SK-N-SH treated with all-trans-retinoic acid at 6 μM for 48 hours (cell line): ENCODE measurements around the gene CEP20.

ENCODE experiments used
- ATAC-seq: fragments of 200-7000 bp; cut with Tn5 transposase; 3 replicates; pipeline ENCODE4 v1.9.1; 2020; ENCODE audit warnings: mild to moderate bottlenecking, moderate library complexity
- ARNTL ChIP-seq: fragments of 450-650 bp; formaldehyde crosslinking; IDR thresholded peaks from 2 replicates; pipeline ENCODE4 v1.5.0; 2020; ENCODE audit warnings: low read depth, mild to moderate bottlenecking, moderate library complexity, borderline replicate concordance
- BACH2 ChIP-seq: fragments of 250-450 bp; sonication (Bioruptor Pico); IDR thresholded peaks from 2 replicates; pipeline ENCODE4 v1.9.0; 2021; ENCODE audit warnings: mild to moderate bottlenecking, borderline replicate concordance
- CSDC2 ChIP-seq: fragments of 250-450 bp; sonication (Bioruptor Pico); IDR thresholded peaks from 2 replicates; pipeline ENCODE4 v1.5.0; 2020; ENCODE audit warnings: mild to moderate bottlenecking, moderate library complexity
- ESRRG ChIP-seq: fragments of 250-450 bp; sonication (Bioruptor Pico); IDR thresholded peaks from 2 replicates; pipeline ENCODE4 v1.6.1; 2021; ENCODE audit warnings: mild to moderate bottlenecking
- GLIS3 ChIP-seq: fragments of 250-450 bp; sonication (Bioruptor Pico); IDR thresholded peaks from 2 replicates; pipeline ENCODE4 v1.5.0; 2020; ENCODE audit warnings: mild to moderate bottlenecking, moderate library complexity
- ISL1 ChIP-seq: fragments of 250-450 bp; sonication (Bioruptor Pico); IDR thresholded peaks from 2 replicates; pipeline ENCODE4 v2.1.2; 2022; ENCODE audit warnings: mild to moderate bottlenecking, moderate library complexity
- OSR1 ChIP-seq: fragments of 250-450 bp; sonication (Bioruptor Pico); IDR thresholded peaks from 2 replicates; pipeline ENCODE4 v1.8.0; 2022; ENCODE audit warnings: moderate library complexity, mild to moderate bottlenecking, inconsistent platforms
- PPARA ChIP-seq: fragments of 250-450 bp; sonication (Bioruptor Pico); IDR thresholded peaks from 2 replicates; pipeline ENCODE4 v1.5.0; 2020; ENCODE audit warnings: mild to moderate bottlenecking, borderline replicate concordance
- RARB ChIP-seq: fragments of 250-450 bp; sonication (Bioruptor Pico); IDR thresholded peaks from 2 replicates; pipeline ENCODE4 v1.8.0; 2021; ENCODE audit warnings: mild to moderate bottlenecking, moderate library complexity
- SNAI2 ChIP-seq: fragments of 250-450 bp; sonication (Bioruptor Pico); IDR thresholded peaks from 2 replicates; pipeline ENCODE4 v1.5.0; 2020; ENCODE audit warnings: mild to moderate bottlenecking, moderate library complexity
- ZC3H10 ChIP-seq: fragments of 250-450 bp; sonication (Bioruptor Pico); IDR thresholded peaks from 2 replicates; pipeline ENCODE4 v1.5.1; 2021; ENCODE audit warnings: mild to moderate bottlenecking, moderate library complexity
- ZFP3 ChIP-seq: fragments of 250-450 bp; sonication (Bioruptor Pico); IDR thresholded peaks from 2 replicates; pipeline ENCODE4 v1.5.0; 2020; ENCODE audit warnings: mild to moderate bottlenecking, moderate library complexity
- ZFP30 ChIP-seq: fragments of 450-650 bp; formaldehyde crosslinking; IDR thresholded peaks from 2 replicates; pipeline ENCODE4 v1.5.0; 2022; ENCODE audit warnings: mild to moderate bottlenecking, moderate library complexity
- ZNF565 ChIP-seq: fragments of 450-650 bp; formaldehyde crosslinking; conservative IDR thresholded peaks from 2 replicates; pipeline ENCODE4 v1.5.0; 2020; ENCODE audit warnings: low read depth, mild to moderate bottlenecking, moderate library complexity
- ZNF70 ChIP-seq: fragments of 450-650 bp; formaldehyde crosslinking; IDR thresholded peaks from 2 replicates; pipeline ENCODE4 v1.5.0; 2020; ENCODE audit warnings: mild to moderate bottlenecking, moderate library complexity
- ZNF8 ChIP-seq: fragments of 450-650 bp; formaldehyde crosslinking; IDR thresholded peaks from 2 replicates; pipeline ENCODE4 v1.5.0; 2020; ENCODE audit warnings: mild to moderate bottlenecking, moderate library complexity
- TF ChIP-seq, protein P1 (sequence below): fragments of 250-450 bp; sonication (Bioruptor Pico); IDR thresholded peaks from 2 replicates; pipeline ENCODE4 v1.5.0; 2020; ENCODE audit warnings: mild to moderate bottlenecking, moderate library complexity
- TF ChIP-seq, protein P2 (sequence below): fragments of 250-450 bp; sonication (Bioruptor Pico); IDR thresholded peaks from 2 replicates; pipeline ENCODE4 v1.8.0; 2020; ENCODE audit warnings: mild to moderate bottlenecking, moderate library complexity, borderline replicate concordance
- TF ChIP-seq, protein P3 (sequence below): fragments of 250-450 bp; sonication (Bioruptor Pico); IDR thresholded peaks from 2 replicates; pipeline ENCODE4 v1.5.1; 2021; ENCODE audit warnings: mild to moderate bottlenecking, moderate library complexity
- TF ChIP-seq, protein P4 (sequence below): fragments of 250-450 bp; sonication (Bioruptor Pico); IDR thresholded peaks from 2 replicates; pipeline ENCODE4 v1.5.1; 2020; ENCODE audit warnings: low read depth, mild to moderate bottlenecking, moderate library complexity

The CEP20 gene

DNA sequence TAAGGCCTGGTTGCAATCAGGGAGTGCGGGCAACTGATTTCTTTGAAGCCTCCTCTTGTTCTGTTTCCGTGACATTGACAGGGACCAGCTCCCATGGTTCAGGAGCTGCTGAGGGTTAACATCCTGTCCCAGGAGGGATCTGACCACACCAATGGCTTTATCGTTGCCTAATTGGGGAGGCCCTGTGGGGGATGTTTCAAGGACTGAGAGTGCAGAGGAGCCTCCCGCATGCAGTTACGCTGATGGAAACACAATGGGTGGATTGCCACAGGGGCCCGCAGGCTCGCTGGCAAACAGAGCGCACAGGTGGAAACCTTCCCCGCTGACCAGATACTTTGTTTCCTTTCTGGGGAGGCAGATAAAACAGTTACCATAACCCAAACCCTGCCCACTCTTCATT, 37.2 kb upstream of the CEP20 start:
- no peak for ATAC-seq
- TF ChIP-seq OSR1 (CRISPR knock-in tag) (no peak), ZFP30 (CRISPR knock-in tag) (no peak), RARB (CRISPR knock-in tag) (no peak), ARNTL (CRISPR knock-in tag) (no peak), SNAI2 (no peak), ZNF70 (CRISPR knock-in tag) (no peak), ZFP3 (CRISPR knock-in tag) (no peak), ESRRG (CRISPR knock-in tag) (no peak), BACH2 (CRISPR knock-in tag) (no peak)
- TF ChIP-seq, protein P1, sequence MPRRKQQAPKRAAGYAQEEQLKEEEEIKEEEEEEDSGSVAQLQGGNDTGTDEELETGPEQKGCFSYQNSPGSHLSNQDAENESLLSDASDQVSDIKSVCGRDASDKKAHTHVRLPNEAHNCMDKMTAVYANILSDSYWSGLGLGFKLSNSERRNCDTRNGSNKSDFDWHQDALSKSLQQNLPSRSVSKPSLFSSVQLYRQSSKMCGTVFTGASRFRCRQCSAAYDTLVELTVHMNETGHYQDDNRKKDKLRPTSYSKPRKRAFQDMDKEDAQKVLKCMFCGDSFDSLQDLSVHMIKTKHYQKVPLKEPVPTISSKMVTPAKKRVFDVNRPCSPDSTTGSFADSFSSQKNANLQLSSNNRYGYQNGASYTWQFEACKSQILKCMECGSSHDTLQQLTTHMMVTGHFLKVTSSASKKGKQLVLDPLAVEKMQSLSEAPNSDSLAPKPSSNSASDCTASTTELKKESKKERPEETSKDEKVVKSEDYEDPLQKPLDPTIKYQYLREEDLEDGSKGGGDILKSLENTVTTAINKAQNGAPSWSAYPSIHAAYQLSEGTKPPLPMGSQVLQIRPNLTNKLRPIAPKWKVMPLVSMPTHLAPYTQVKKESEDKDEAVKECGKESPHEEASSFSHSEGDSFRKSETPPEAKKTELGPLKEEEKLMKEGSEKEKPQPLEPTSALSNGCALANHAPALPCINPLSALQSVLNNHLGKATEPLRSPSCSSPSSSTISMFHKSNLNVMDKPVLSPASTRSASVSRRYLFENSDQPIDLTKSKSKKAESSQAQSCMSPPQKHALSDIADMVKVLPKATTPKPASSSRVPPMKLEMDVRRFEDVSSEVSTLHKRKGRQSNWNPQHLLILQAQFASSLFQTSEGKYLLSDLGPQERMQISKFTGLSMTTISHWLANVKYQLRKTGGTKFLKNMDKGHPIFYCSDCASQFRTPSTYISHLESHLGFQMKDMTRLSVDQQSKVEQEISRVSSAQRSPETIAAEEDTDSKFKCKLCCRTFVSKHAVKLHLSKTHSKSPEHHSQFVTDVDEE = no peak

DNA sequence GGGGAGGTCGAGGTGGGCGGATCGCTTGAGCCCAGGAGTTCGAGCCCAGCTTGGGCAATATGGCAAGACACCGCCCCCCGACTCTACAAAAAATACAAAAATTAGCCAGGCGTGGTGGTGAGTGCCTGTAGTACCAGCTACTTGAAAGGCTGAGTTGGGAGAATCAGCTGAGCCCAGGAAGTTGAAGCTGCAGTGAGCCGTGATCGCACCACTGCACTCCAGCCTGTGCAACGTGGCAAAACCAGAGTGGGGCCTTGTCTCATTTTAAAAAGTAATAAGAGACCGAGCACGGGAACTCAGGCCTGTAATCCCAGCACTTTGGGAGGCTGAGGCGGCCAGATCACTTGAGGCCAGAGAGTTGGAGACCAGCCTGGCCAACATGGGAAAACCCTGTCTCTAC, 36.6 kb upstream of the CEP20 start:
- ATAC-seq = no peak
- TF ChIP-seq, protein P2, sequence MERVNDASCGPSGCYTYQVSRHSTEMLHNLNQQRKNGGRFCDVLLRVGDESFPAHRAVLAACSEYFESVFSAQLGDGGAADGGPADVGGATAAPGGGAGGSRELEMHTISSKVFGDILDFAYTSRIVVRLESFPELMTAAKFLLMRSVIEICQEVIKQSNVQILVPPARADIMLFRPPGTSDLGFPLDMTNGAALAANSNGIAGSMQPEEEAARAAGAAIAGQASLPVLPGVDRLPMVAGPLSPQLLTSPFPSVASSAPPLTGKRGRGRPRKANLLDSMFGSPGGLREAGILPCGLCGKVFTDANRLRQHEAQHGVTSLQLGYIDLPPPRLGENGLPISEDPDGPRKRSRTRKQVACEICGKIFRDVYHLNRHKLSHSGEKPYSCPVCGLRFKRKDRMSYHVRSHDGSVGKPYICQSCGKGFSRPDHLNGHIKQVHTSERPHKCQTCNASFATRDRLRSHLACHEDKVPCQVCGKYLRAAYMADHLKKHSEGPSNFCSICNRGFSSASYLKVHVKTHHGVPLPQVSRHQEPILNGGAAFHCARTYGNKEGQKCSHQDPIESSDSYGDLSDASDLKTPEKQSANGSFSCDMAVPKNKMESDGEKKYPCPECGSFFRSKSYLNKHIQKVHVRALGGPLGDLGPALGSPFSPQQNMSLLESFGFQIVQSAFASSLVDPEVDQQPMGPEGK = no peak
- TF ChIP-seq ZNF565 (CRISPR knock-in tag) (no peak), RARB (CRISPR knock-in tag) (no peak), PPARA (CRISPR knock-in tag) (no peak)
- TF ChIP-seq, protein P1 = no peak

DNA sequence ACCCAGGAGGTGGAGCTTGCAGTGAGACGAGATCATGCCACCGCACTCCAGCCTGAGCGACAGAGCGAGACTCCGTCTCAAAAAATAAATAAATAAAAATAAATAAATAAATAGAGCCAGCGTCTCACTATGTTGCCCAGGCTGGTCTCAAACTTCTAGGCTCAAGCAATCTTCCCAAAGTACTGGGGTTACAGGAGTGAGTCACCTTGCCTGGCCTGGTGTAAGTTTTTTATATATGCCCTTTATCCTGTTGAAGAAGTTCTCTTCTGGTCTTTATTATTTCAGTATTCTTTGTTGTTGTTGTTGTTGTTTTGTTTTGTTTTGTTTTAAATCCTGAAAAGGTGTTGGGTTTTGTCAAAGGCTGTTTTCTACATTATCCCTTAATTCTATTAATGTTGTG, 30.9 kb upstream of the CEP20 start:
- ATAC-seq = no peak
- TF ChIP-seq, protein P3, sequence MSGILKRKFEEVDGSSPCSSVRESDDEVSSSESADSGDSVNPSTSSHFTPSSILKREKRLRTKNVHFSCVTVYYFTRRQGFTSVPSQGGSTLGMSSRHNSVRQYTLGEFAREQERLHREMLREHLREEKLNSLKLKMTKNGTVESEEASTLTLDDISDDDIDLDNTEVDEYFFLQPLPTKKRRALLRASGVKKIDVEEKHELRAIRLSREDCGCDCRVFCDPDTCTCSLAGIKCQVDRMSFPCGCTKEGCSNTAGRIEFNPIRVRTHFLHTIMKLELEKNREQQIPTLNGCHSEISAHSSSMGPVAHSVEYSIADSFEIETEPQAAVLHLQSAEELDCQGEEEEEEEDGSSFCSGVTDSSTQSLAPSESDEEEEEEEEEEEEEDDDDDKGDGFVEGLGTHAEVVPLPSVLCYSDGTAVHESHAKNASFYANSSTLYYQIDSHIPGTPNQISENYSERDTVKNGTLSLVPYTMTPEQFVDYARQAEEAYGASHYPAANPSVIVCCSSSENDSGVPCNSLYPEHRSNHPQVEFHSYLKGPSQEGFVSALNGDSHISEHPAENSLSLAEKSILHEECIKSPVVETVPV (CRISPR knock-in tag) = no peak
- no peak for TF ChIP-seq ZNF565 (CRISPR knock-in tag)
- TF ChIP-seq SNAI2 = no peak
- TF ChIP-seq CSDC2 (CRISPR knock-in tag) = no peak
- no peak for TF ChIP-seq OSR1 (CRISPR knock-in tag)
- TF ChIP-seq, protein P4, sequence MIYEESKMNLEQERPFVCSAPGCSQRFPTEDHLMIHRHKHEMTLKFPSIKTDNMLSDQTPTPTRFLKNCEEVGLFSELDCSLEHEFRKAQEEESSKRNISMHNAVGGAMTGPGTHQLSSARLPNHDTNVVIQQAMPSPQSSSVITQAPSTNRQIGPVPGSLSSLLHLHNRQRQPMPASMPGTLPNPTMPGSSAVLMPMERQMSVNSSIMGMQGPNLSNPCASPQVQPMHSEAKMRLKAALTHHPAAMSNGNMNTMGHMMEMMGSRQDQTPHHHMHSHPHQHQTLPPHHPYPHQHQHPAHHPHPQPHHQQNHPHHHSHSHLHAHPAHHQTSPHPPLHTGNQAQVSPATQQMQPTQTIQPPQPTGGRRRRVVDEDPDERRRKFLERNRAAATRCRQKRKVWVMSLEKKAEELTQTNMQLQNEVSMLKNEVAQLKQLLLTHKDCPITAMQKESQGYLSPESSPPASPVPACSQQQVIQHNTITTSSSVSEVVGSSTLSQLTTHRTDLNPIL (CRISPR knock-in tag) = no peak
- TF ChIP-seq ARNTL (CRISPR knock-in tag) = no peak
- no peak for TF ChIP-seq GLIS3
- no peak for TF ChIP-seq ZC3H10 (CRISPR knock-in tag)
- TF ChIP-seq ZFP30 (CRISPR knock-in tag) = no peak
- TF ChIP-seq PPARA (CRISPR knock-in tag) = no peak
- TF ChIP-seq, protein P1 = no peak
- no peak for TF ChIP-seq ISL1
- TF ChIP-seq ZNF8 (CRISPR knock-in tag) = no peak
